NB4 (cell line): ENCODE data around the gene GULP1.

Source experiments
- CTCF ChIP-seq: IDR thresholded peaks from one replicate; pipeline ENCODE4 v1.5.1; 2012; ENCODE audit warnings: low read depth, low read length
- MYC ChIP-seq: IDR thresholded peaks from 2 replicates; pipeline ENCODE4 v1.6.1; 2011; ENCODE audit warnings: low read depth, low read length
- POLR2A ChIP-seq: IDR thresholded peaks from 2 replicates; pipeline ENCODE4 v1.6.1; 2011; ENCODE audit warnings: mild to moderate bottlenecking; ENCODE audit not compliant: insufficient read length; ENCODE audit errors: extremely low read depth

GRCh38 chr2:188596054-188596453 is 304.4 kb downstream of the GULP1 start:
- no peak for TF ChIP-seq CTCF
- no peak for TF ChIP-seq POLR2A
- TF ChIP-seq MYC = no peak
